GM18505 (cell line): ENCODE measurements around the gene LIN7C.
"Not testable (repeated sequence)": the region's sequence is repeated elsewhere in the genome, so short reads cannot be mapped to it uniquely, and the experiment has no call there.

Source experiments
- ATAC-seq: cut with Tn5 transposase; IDR thresholded peaks from one replicate; pipeline ENCODE4 v1.9.1; 2021; ENCODE audit not compliant: unreplicated experiment
- POLR2A ChIP-seq: IDR thresholded peaks from 4 replicates; pipeline ENCODE4 v1.6.1; 2011; ENCODE audit warnings: borderline replicate concordance; ENCODE audit not compliant: insufficient read depth, insufficient read length; ENCODE audit errors: extremely low read depth

The LIN7C gene

DNA sequence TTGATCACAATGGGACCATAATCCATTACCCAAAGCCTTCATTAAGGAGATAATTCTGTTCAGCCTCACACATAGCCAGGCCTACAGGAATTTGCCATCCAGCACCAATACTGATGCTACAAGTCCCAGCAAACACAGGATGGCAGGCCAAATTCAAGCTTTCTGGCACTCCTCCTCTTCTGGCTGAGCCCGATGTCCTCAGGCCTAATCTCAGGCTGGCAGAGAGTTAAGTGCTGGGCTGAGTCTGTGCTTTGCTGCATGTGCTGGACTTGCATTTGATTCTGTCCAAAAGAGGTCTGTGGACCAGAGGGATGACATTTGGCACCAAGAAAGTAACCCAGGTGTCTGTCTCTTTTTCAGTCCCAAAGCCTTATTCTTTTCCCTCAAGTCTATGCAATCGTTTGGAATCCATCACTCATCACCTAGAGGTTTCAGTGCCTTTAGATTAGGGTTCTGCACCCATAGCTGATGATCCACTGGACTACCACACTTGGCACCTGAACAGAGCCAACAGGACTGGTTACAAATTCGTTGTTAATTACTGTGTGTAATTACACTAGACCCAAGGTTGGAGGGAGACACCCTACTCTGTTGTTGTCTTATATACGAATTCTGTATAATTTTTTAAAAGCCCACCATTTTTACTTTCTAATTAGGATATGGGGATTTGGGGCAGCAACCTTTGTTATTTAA is 19.4 kb upstream of the LIN7C start:
- TF ChIP-seq POLR2A, result no peak
- no peak for ATAC-seq

DNA sequence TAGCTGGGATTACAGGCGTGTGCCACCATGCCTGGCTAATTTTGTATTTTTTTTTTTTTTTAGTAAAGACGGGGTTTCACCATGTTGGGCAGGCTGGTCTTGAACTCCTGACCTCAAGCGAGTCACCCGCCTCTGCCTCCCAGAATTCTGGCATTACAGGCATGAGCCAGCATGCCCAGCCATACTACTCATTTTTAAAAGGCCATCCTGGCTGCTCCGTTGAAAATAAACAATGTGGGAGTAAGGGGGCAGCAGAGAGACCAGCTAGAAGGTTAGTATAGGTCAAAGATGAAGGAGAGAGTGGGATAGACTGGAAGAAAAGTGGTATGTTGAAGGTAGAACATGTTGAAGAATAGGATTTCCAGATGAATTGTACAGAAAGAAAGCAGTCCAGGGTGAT is 17.6 kb upstream of the LIN7C start:
- ATAC-seq, result no peak

DNA sequence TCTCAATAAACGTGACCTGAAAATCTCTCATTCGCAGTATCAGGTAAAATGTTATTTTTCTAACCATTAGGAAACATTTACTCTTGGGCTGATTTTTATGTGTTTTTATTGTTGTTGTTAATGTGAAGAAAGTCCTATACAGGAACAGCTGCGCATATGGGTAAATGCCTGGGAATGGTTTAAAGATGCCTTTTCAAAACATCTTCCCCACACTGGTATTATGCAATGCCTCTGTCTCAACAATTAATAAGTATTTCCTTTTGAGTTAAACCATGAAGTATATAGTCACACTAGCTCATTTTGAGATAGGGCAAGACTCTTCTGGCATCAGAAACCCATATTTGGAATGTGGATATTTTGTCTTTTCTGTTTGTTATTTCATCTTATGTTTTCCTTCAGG is 13.7 kb upstream of the LIN7C start:
- no peak for ATAC-seq
- no peak for TF ChIP-seq POLR2A

More for the DNA sequence above, 17.6 kb upstream of the LIN7C start:
- TF ChIP-seq POLR2A, result no peak

DNA sequence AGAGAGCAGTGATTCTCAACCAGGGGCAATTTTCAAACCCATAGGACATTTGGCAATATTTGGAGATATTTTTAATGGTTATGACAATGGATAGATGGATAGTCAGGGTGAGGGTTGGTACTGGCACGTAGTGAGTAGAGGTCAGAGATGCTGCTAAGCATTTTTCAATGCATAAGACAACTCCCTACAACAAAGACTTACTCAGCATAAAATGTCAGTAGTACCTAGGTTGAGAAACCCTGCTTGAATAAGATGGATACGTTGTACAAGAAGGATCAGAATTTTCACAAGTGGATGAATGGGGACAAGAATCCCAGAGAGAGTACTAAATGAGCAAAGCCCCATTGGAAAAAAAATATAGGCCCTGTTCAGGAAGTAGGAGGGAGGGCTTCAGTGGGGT is 11.9 kb upstream of the LIN7C start:
- ATAC-seq, result no peak
- TF ChIP-seq POLR2A, result no peak

DNA sequence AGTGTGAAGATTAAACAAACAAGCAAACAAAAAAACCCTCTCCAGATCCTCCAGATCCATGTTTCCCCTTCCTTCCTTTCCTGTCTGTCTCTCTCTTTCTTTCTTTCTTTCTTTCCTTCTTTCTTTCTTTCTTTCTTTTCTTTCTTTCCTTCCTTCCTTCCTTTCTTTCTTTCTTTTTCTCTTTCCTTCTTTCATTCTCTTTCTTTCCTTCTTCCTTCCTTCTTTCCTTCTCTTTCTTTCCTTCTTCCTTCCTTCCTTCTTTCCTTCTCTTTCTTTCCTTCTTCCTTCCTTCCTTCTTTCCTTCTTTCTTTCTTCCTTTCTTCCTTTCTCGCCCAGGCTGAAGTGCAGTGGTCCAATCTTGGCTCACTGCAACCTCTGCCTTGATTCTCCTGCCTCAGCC is 10.9 kb upstream of the LIN7C start:
- ATAC-seq, result not testable (repeated sequence)

DNA sequence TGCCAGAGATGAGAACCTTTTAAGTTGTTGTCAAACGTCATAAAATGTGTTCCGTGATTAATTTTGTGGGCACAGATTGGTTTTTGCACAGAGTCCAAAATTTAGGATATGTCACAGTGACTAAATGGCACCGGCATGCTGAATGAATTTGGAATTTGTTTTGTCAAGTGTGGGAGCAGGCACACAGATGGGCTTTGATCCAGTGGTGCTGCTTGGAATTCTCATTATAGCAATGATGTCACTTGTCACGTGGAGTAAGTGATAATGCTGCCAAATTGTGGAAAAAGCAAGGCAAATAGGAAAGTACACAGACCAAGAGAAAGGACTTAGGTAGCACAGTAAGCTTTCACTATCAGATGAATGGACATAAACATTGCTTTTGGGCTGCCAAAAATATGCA is 8.0 kb upstream of the LIN7C start:
- no peak for ATAC-seq
- no peak for TF ChIP-seq POLR2A

DNA sequence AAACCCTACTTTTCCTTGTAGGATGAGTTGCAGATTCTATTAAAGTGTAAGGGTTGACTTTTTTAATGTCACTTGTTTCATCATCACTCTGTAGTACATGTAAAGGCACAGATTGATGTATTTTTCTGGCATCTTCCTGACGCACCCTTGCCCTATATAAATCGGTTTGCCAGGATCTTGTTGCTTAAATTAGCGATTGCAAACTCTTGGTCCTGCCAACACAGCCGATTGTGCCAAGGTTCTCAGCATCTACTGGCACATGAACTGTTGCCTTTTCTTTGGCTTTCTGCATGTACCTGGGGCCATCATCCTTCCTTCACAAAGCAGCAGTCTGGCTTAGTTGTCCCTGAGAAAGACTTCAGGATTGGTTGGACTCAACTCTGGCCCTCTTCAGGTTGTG is 7.5 kb upstream of the LIN7C start:
- no peak for ATAC-seq
- no peak for TF ChIP-seq POLR2A

DNA sequence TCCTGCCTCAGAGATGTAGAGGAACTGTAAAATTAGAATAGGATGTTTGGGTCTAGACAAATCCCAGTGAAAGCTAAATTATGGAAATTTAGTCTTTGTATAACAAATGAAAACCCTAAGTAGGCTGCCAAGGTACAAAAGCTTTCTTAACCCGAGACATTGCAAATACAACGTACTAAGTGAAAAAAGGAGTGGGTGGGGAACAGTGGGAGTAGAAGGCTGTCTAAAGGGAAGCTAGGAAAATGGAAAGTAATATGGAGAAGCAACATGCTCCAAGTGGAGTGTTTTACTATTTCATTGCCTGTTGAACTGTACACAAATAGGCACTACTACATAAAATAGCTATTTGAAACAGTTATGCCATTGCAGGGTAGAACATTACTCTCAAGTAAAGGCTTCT is 6.8 kb upstream of the LIN7C start:
- ATAC-seq, result no peak
- TF ChIP-seq POLR2A, result no peak

DNA sequence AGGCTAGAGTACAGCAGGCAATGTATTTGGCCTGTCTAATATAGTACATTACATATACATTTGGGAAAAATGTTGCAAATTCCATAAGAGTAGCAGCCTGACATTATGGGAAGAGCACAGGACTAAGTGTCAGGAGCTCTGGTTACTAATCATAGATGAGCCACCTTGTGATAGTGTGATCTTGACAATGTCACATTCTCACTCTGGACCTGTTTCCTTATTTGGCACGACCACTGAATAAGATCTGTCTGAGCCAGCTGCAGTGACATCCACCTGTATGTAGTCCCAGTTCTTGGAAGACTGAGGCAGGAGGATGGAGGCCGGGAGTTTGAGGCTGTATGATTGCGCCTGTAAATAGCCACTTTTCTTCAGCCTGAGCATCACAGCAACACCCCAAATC is 5.7 kb upstream of the LIN7C start:
- ATAC-seq, result no peak
- TF ChIP-seq POLR2A, result no peak

DNA sequence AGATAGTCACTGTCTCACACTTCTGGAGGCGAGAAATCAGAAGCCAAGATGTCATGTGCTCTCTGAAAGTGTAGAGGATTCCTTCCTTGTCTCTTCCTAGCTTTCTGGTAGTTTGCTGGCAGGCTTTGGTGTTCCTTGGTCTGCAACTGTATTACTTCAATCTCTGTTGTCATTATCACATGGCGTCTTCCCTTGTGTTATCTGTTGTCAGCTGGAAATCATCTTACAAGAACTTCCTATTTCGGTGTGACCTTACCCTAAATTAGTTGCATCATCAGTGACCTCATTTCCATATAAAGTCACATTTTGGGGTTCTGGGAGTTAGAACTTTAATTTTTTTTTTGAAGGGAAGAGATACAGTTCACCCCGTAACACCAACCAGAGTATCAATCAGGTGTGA is 3.3 kb upstream of the LIN7C start:
- no peak for TF ChIP-seq POLR2A
- ATAC-seq, result no peak

DNA sequence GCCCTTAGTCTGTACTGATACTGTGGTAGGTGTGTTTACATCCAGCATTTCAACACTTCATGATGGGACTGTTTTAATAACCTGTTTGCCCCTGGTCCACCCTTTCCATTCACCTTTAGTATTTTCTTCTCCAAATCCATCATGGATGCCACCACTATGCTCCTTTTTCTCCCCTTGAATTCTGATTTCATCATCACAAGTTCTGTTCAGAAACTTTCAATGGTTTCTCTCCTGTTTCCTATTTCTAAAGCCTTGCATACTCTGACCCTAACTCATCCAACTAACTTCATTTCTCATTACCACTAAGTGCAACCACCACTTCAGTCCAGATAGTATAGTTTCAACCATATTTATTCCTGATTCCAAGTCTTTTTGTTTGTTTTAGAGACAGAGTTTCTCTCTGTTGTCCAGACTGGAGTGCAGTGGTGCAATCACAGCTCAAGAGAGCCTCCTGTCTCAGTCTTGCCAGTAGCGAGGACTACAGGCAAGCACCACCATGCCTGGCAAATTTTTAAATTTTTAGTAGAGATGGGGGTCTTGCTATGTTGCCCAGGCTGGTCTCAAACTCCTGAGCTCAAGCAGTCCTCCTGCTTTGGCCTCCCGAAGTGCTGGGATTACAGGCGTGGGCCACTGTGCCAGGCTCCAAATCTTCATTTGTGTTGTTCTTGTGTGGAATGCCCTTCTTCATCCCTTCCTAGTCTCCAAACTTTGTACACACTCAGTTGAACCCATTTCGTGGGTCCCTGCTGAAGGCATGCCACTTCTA is 1.2 kb upstream of the LIN7C start:
- TF ChIP-seq POLR2A, result no peak
- no peak for ATAC-seq

DNA sequence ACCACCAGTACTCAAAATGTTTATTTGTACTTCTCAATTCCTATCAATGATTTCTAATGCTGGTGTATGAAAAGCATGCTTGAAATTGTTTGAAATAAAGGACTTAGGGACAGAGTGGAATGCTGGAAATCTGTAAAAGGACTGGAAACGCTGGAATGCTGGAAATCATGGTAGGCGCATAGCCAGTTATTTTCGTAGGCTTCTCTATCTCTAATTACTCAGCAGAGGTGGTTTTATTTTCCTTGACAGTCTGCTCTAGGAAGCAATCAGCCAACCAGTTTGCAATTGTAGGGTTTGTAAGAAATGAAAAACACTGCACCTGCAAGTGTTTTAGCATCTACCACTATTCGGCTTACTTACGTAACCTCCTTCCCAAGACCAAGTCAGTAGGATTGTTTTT is 788 bp downstream of the LIN7C start:
- peak; percentile 1 for ATAC-seq
- TF ChIP-seq POLR2A, result no peak

DNA sequence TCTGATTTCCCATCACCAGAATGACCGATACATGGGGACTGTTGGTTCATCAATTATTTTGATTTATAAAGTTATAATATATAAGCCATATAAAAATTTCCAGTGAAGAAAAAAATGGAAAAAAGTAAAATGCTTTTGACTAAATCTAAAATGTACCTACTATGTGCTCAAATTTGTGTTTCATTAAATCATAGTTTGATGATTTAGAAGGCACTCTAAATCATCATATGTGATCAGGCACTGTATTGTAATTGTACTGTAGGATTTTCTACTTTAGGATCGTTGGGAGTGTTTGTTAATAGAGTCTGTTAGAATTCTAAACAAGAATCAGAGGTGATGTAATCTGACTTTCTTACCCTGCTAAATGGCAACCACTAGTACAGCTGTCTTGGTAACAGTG is 2.4 kb downstream of the LIN7C start:
- no peak for TF ChIP-seq POLR2A
- no peak for ATAC-seq

DNA sequence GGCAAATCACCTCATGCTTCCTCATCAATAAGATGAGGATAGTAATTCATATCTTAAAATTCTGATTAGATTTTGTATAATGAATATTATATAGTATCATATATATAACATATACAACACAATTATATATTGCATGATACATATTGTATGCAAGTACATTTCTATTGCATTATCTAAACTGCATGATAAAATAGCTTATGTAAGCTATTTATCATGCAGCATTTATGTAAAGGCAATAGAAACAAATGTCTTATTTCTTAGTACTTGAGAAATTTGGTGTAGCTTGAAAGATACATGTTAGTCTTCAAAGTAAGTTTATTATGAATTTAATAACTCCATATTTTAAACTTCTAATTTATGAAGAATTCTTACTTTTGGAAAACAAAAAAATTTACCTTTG is 5.5 kb downstream of the LIN7C start:
- ATAC-seq, result no peak
- no peak for TF ChIP-seq POLR2A

DNA sequence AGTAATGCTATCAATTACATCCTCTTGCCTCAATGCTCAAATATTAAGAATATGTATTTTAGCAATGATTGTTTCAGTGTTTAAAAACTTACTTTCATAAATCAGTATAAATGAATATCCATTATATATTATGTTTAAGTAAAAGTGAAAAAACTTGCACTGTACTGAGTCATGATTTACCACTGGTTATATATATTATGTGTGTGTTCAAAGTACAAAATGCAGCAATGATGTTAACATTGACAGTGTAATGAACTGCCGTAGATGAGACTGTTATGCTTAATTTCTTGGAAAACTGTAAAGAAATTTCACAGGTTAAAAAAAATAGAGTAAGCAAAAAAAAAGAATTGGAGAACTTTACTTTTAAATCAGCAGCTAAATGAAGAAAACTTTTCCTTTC is 8.7 kb downstream of the LIN7C start:
- no peak for ATAC-seq
- no peak for TF ChIP-seq POLR2A

DNA sequence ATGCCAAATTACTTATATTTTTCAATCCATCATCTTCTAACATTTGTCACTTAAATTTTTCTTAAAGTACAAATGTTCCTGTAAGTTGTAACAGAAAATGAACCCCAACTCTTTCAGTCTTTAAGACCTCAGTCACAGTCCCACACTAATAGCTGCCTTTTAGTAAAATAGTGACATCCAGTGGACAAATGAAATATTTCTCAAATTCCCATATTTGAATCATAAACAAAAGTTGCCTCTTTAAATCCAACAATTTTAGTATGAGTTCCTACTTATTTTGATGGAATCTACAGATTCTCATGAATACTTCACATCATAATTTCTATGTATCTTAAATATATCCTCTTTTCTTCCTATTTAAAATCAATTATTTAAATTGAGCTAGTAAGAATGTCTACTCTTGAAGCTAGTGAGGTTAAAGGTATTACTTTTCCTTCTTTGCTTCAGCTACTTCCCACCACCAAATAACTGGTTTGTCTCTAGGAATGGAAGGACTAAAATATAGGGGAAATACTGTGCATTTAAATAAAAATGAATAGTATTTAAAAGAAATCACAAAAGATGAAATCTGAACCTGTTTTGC is 9.2 kb downstream of the LIN7C start:
- no peak for TF ChIP-seq POLR2A
- peak; percentile 68 for ATAC-seq
